Cardiac fibroblast (primary cell): ENCODE results near the gene TTC33.
"Not testable (repeated sequence)": the region's sequence is repeated elsewhere in the genome, so short reads cannot be mapped to it uniquely, and the experiment has no call there.

ENCODE experiments used
- DNase-seq, 2 donors: peaks; one replicate each; pipeline versions ENCODE4 v3.0.0 to v3.0.0-alpha.2; 2010; ENCODE audit warnings: low read depth in 2 of 2
- H3K4me3 ChIP-seq, 2 donors: replicated peaks in 1 of 2; 1 replicate in 1 of 2; 2 replicates in 1 of 2; pipeline ENCODE4 v1.5.1; 2011; ENCODE audit warnings: low read depth in 2 of 2, low read length in 2 of 2, mild to moderate bottlenecking in 2 of 2, moderate library complexity in 1 of 2
- TF ChIP-seq, protein P1 (sequence below): IDR thresholded peaks from one replicate; pipeline ENCODE4 v1.5.1; 2011; ENCODE audit warnings: low read depth, mild to moderate bottlenecking, low read length, inconsistent platforms

Gene TTC33

DNA sequence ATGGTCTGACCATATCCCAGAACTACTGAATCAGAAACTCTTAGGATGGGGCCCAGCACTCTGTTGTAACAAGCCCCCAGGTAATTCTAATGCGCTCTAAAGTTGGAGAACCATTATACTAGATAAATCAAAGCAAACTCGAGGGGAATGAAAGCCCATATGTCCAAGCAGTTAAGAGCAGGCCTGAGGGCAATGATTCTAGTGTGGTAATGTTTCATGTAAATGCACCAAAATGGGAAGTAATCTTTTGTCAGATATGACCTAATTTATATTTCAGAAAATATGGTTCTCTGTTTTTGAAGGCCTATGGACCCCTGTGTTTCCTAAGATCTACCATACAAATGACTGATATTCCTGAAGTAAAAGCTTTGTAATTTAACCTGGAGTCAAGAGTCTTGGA is 184.0 kb downstream of the TTC33 start:
- TF ChIP-seq, protein P1, sequence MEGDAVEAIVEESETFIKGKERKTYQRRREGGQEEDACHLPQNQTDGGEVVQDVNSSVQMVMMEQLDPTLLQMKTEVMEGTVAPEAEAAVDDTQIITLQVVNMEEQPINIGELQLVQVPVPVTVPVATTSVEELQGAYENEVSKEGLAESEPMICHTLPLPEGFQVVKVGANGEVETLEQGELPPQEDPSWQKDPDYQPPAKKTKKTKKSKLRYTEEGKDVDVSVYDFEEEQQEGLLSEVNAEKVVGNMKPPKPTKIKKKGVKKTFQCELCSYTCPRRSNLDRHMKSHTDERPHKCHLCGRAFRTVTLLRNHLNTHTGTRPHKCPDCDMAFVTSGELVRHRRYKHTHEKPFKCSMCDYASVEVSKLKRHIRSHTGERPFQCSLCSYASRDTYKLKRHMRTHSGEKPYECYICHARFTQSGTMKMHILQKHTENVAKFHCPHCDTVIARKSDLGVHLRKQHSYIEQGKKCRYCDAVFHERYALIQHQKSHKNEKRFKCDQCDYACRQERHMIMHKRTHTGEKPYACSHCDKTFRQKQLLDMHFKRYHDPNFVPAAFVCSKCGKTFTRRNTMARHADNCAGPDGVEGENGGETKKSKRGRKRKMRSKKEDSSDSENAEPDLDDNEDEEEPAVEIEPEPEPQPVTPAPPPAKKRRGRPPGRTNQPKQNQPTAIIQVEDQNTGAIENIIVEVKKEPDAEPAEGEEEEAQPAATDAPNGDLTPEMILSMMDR: no peak
- DNase-seq: no peak
- H3K4me3 ChIP-seq: no peak overlapping the region

DNA sequence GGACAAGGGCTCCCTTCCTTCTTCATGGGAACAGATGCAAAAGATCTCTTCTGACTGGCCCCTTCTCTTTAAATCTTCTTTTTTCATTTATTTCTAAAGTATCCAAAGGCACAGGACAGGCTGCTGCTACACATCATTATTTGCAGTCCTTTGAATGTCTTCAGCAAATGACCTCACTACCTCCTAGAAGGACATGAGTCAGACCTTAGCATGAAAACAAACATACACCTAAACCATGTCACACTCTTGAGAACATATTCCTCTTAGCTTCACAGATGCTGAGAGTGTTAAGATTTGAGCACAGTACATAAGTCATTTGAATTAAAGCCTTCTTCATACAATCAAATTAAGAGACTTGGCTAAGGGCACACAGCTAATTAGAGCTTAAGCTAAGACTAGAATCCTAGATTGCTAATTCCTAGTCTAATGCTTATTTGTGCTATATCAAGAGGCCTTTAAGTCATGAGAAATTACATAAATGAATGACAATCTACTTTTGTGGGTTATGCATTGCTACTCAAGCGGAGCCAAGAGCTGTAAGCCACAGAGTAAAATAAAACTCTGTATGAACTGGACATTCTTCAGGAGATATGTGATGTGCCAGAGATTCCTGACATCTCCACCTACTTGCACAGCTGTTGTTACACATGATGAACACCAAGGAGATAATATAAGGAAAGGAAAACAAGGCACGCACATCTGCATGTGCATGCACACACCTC is 185.2 kb downstream of the TTC33 start:
- H3K4me3 ChIP-seq: no peak overlapping the region
- TF ChIP-seq, protein P1: no peak
- peak; percentile 45 to 94 for DNase-seq

DNA sequence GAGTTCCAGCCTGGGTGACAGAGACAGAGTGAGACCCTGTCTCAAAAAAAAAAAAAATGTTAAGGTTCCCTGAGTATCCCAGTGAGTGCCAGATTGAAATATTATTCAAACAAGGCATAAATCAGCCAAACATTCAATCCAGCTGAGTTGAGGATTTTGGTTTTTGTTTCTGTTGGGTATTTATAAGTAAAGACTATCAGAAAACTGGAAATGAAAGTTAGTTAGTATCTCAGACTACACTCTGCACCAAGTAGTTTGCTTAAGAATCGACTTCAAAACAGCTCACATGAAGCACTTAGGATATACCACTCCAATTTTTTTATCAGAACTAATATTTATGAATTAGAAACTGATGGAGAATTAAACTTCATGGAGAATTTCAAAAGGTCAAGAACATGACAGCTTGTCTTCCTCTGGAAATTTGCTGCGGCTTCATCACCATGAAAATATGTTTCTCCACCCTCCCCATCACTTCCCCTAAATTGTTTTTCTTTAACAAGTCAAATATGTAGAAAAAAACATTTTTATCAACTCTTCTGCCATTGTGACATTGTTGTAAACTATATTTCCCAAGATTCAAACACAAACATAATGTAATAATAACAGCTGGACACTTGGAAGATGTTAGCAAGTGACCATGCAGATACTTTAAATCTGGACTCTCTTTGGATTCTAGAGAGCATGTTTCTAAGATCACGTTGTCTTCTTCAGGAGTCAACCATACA is 186.1 kb downstream of the TTC33 start:
- peak; percentile 49 to 87 for DNase-seq
- H3K4me3 ChIP-seq: no peak overlapping the region
- TF ChIP-seq, protein P1: no peak

DNA sequence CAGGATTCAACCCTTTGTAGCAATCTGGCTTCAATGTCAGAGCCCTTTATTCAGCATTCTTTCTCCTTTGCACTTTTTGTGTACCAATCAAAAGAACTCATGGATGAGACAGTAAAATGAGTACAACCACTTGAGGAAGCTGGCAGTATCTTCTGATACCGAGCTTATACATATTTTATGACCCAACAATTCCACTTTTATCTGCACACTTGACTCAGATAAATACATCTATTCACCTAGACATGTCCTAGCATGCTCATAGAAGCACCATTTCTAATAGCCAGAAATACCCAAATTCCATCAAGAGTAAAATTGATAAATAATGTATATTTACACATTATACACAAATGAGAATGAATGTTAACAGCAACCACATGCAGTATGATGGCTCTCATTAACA is 187.2 kb downstream of the TTC33 start:
- TF ChIP-seq, protein P1: no peak
- no peak for DNase-seq
- H3K4me3 ChIP-seq: no peak overlapping the region

DNA sequence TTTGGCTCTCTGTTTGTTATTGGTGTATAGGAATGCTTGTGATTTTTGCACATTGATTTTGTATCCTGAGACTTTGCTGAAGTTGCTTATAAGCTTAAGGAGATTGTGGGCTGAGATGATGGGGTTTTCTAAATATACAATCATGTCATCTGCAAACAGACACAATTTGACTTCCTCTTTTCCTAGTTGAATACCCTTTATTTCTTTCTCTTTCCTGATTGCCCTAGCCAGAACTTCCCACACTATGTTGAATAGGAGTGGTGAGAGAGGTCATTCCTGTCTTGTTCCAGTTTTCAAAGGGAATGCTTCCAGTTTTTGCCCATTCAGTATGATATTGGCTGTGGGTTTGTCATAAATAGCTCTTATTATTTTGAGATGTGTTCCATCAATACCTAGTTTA is 192.6 kb downstream of the TTC33 start:
- not testable (repeated sequence) for H3K4me3 ChIP-seq, DNase-seq

DNA sequence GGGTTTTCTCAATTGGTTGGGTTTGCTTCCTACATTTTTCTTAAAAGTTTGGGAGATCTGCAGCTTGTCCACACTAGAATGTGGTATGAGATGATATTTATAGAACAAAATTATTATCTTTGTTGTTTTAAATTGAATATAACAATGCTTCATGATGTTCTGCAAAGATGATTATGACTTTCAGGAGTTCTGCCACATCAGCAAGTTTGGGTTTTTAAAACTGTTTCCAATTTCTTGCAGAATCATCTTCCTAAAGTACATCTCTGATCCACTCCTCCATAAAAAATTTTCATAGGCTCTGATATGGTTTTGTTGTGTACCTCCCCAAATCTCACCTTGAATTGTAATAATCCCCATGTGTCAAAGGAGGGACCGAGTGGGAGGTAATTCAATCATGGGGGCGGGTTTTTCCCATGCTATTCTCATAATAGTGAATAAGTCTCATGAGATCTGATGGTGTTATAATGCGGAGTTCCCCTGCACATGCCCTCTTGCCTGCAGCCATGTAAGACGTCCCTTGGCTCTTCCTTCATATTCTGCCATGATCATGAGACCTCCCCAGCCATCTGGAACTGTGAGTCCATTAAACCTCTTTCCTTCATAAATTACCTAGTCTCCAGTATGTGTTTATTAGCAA is 195.2 kb downstream of the TTC33 start:
- DNase-seq: no peak
- TF ChIP-seq, protein P1: no peak
- H3K4me3 ChIP-seq: no peak overlapping the region

DNA sequence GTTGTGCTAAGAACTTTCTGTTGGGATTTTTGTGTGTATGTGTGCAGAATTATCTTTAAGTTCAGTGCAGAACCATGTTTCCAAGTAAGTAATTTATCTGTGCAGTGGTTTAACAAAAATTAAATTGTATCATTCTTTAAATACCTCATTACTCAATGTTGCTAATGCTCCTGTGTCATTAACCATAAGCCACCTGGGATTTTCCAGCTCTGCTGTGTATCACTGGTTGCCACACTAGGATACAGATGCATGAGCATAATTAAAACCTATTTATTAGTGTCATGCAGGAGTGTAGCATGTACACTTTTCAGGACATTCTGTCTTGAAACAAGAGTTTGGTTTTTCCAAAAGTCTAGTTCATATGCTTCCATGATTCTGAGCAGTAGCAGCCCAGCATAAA is 196.5 kb downstream of the TTC33 start:
- DNase-seq: no peak
- TF ChIP-seq, protein P1: no peak
- no peak overlapping the region for H3K4me3 ChIP-seq
